Measurements from ENCODE around the gene EPHB2. TPM values are rescaled to one million over a fixed set of nuclear protein-coding genes. Genes with fewer than 3 reads are reported as not detected.

EPHB2 gene
- total and polyA plus RNA-seq, 2 of the 4 experiments (the other 2 are of a cell fraction), result 52.3 to 58.8 TPM

DNA sequence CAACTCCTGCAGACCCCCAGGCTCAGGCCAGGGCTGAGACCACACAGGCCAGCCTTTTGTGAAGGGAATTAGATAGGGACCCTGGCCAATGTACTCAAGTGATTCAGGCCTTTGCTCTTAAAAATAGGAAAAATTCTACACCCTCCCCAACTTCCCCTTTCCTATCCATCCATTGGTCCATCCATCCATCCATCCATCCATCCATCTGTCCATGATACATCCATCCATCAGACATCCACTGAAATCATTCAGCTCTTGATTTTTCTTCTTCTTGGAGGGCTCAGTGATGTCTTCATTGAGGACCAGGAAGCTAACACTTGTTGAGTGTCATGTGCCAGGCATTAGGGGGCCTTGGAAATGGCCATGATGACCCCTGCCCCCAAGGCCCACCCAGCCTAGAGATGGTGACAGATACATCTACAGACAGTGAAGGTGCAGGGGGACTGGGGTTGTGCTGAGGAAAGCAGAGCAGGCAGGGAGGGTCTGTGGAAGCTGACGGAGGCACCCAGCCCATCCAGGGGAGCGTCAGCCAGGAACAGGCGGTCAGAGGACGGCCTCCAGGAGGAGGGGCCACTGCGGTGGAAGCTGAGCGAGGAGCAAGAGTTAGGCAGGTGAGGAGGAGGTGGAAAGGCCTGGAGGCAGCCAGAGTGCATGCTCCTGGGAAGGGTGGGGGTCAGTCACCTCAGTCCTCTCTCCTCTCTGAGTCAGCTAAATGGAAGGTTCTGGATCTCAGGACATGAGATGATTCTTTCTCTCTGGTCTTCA lies 81.9 kb downstream of the EPHB2 start:
- H3K9me3 ChIP-seq (ENCODE audit: control insufficient read depth, insufficient read depth, low read length), result no peaks in the 10 kb centered on the region
- ATAC-seq (ENCODE audit: low read depth), result no peak

More for the DNA sequence above, 81.9 kb downstream of the EPHB2 start:
- ChIA-PET CTCF (no interaction called here), POLR2A (ENCODE audit: unreplicated experiment) (no interaction called here)
- H3K4ac ChIP-seq (ENCODE audit: low read depth, low read length), result no peak overlapping the region
- no peak overlapping the region for H3K9ac ChIP-seq (ENCODE audit: low read depth, low read length)
- no peak overlapping the region for H3K23ac ChIP-seq (ENCODE audit: low read depth, low read length)
- peaks cover 15% of the 10 kb centered on the region for H3K9me1 ChIP-seq (ENCODE audit: insufficient read depth, low read length)
- no peak overlapping the region for H2BK20ac ChIP-seq (ENCODE audit: low read depth, low read length)
- H2AK9ac ChIP-seq (replicated peaks; ENCODE audit: low read depth, low read length, poor library complexity), result no peak overlapping the region
- no peak overlapping the region for H2BK120ac ChIP-seq (ENCODE audit: low read depth, low read length)
- H3K36me3 ChIP-seq (ENCODE audit: control insufficient read depth, insufficient read depth, low read length), result peaks cover 2% of the 10 kb centered on the region; the same call in 1 of the 2 replicates
- peaks cover 49% of the 10 kb centered on the region for H4K20me1 ChIP-seq (ENCODE audit: insufficient read depth, low read length)
- TF ChIP-seq, protein P1, sequence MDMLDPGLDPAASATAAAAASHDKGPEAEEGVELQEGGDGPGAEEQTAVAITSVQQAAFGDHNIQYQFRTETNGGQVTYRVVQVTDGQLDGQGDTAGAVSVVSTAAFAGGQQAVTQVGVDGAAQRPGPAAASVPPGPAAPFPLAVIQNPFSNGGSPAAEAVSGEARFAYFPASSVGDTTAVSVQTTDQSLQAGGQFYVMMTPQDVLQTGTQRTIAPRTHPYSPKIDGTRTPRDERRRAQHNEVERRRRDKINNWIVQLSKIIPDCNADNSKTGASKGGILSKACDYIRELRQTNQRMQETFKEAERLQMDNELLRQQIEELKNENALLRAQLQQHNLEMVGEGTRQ (IDR thresholded peaks at IDR 0.05; ENCODE audit: low read depth, low read length), result no peak
- TF ChIP-seq CHD1 (IDR thresholded peaks at IDR 0.05; ENCODE audit: low read depth, low read length), result no peak
- no peak for TF ChIP-seq CEBPB (IDR thresholded peaks at IDR 0.05; ENCODE audit: low read depth, low read length)
- TF ChIP-seq RAD21 (IDR thresholded peaks at IDR 0.05; ENCODE audit: low read length), result no peak
- TF ChIP-seq MXI1 (IDR thresholded peaks at IDR 0.05; ENCODE audit: borderline replicate concordance, low read depth, low read length), result no peak
- no peak for TF ChIP-seq RCOR1 (IDR thresholded peaks at IDR 0.05; ENCODE audit: insufficient replicate concordance, low read length)
- no peak overlapping the region for H3K18ac ChIP-seq (ENCODE audit: low read depth, low read length)
- H3K4me2 ChIP-seq (ENCODE audit: low read depth, low read length), result no peak overlapping the region
- WGBS, 2 experiments (ENCODE audit: extremely low coverage in 2 of 2, insufficient read length in 1 of 2), result no CpG with 5 or more reads among the region's 6 CpGs
- peaks cover 16 to 77% of the 10 kb centered on the region in 2 experiments; a peak in 3 of 4 replicates for H3K79me1 ChIP-seq (ENCODE audit: low read depth in 1 of 2, low read length in 2 of 2)
- dilution Hi-C loops (cut with HindIII; ENCODE audit: low sequenced_read_pairs, unreplicated experiment) (no loop called here), in situ Hi-C loops (cut with MboI; ENCODE audit: low sequenced_read_pairs) (no loop called here), intact Hi-C loops (cut with micrococcal nuclease) (no loop called here)
- no peaks in the 10 kb centered on the region for H3K27me3 ChIP-seq (ENCODE audit: control insufficient read depth, insufficient read depth, low read length)
- H3K4me1 ChIP-seq (ENCODE audit: control insufficient read depth, insufficient read depth, low read length), result peaks cover 9% of the 10 kb centered on the region
- no peak overlapping the region for H2AK5ac ChIP-seq (ENCODE audit: low read depth, low read length)
- H2BK15ac ChIP-seq (ENCODE audit: low read depth, low read length), result no peak overlapping the region
- no peak for DNase-seq
- H4K8ac ChIP-seq (ENCODE audit: low read depth in 2 of 2, low read length in 2 of 2), result no peak overlapping the region
- H3K4me3 ChIP-seq (ENCODE audit: insufficient read depth, low read depth, low read length), result no peak overlapping the region
- no peak overlapping the region for H3K27ac ChIP-seq (ENCODE audit: insufficient read depth, low read length)
- no peak overlapping the region for H3K14ac ChIP-seq (replicated peaks; ENCODE audit: low read depth, low read length)
- H4K5ac ChIP-seq (ENCODE audit: low read depth, low read length), result no peak overlapping the region
- no peak overlapping the region for H4K91ac ChIP-seq (ENCODE audit: insufficient read depth, low read depth, low read length)
- H2BK5ac ChIP-seq (ENCODE audit: low read depth, low read length, poor library complexity, severe bottlenecking), result no peak overlapping the region
- no TSS peak for BruUV-seq (replicated peaks)
- H3K56ac ChIP-seq (ENCODE audit: extremely low read depth, insufficient read depth, low read length), result no peak overlapping the region
- H2AFZ ChIP-seq (replicated peaks; ENCODE audit: low read length, poor library complexity), result no peak overlapping the region

Measured in IMR-90 (cell line).